Lung (tissue), 12 donors: ENCODE results near the gene FAM237A. TPM values are rescaled to one million over a fixed set of nuclear protein-coding genes. Genes with fewer than 3 reads are reported as not detected.

ENCODE experiments used
- ATAC-seq: fragments of 200-7000 bp; cut with Tn5 transposase; one replicate; pipeline ENCODE4 v1.9.1; 2020; ENCODE audit warnings: moderate number of reproducible peaks; ENCODE audit not compliant: insufficient read depth, low FRiP score
- DNase-seq, 3 donors: peaks; one replicate each; pipeline ENCODE4 v3.0.0-alpha.2; 2013 to 2017
- H3K27ac ChIP-seq, 2 donors: one replicate each; pipeline ENCODE4 v1.5.1; 2013; ENCODE audit warnings: mild to moderate bottlenecking in 2 of 2, moderate library complexity in 2 of 2, control low read depth in 1 of 2, inconsistent platforms in 1 of 2, low read depth in 1 of 2, low read length in 1 of 2
- H3K27me3 ChIP-seq, 3 donors: one replicate each; pipeline ENCODE4 v1.5.1; 2013; ENCODE audit warnings: low read length in 2 of 3; ENCODE audit not compliant: control insufficient read depth in 3 of 3, insufficient read depth in 3 of 3
- H3K36me3 ChIP-seq, 4 donors: one replicate each; pipeline ENCODE4 v1.5.1; 2013; ENCODE audit warnings: low read length in 4 of 4, mild to moderate bottlenecking in 1 of 4, moderate library complexity in 1 of 4; ENCODE audit not compliant: control insufficient read depth in 4 of 4, insufficient read depth in 4 of 4
- H3K4me1 ChIP-seq, 5 donors: one replicate each; pipeline ENCODE4 v1.5.1; 2013; ENCODE audit warnings: low read length in 5 of 5, mild to moderate bottlenecking in 2 of 5, moderate library complexity in 1 of 5; ENCODE audit not compliant: control insufficient read depth in 5 of 5, insufficient read depth in 5 of 5
- H3K4me3 ChIP-seq: one replicate; pipeline ENCODE4 v1.5.1; 2013; ENCODE audit warnings: mild to moderate bottlenecking, control low read depth, moderate library complexity
- H3K9ac ChIP-seq, 2 donors: one replicate each; pipeline ENCODE4 v1.5.1; 2013; ENCODE audit warnings: low read length in 2 of 2, control low read depth in 1 of 2; ENCODE audit not compliant: insufficient read depth in 1 of 2
- H3K9me3 ChIP-seq, 4 donors: one replicate each; pipeline ENCODE4 v1.5.1; 2013; ENCODE audit warnings: low read length in 3 of 4, mild to moderate bottlenecking in 1 of 4, moderate library complexity in 1 of 4; ENCODE audit not compliant: control insufficient read depth in 4 of 4, insufficient read depth in 3 of 4
- CTCF ChIP-seq: IDR thresholded peaks from 2 replicates; pipeline ENCODE4 v1.5.1; 2012; ENCODE audit warnings: mild to moderate bottlenecking; ENCODE audit errors: control extremely low read depth, extremely low read depth
- WGBS, 2 donors: extraction: QIAGEN DNeasy Blood & Tissue Kit; methylation state at CpG; one replicate each; pipeline ENCODE4 v1.1.7; 2013; 5-methylcytosine and 5-hydroxymethylcytosine counted together
- polyA plus RNA-seq, 2 donors: library from polyadenylated mRNA; stranded (reverse); fragments of 200-250 nt; gene quantifications; one replicate each; pipeline ENCODE4 v1.2.1, GENCODE V29; 2013
- total RNA-seq, 2 donors: library from RNA; depleted of rRNA in 1 of 2; stranded (reverse); fragments of >200 nt in 1 of 2; gene quantifications; one replicate each; pipeline ENCODE4 v1.2.1, GENCODE V29; 2014 to 2021
- donor health status: control.
- donor health status: control.
- donor health status: Bipolar disorder and iron deficiency.
- donor health status: healthy.
- donor health status: DM: yes; HTN: yes; CAD: no.

The FAM237A gene
- total and polyA plus RNA-seq, 4 donors = not detected

- no peak for ATAC-seq
- WGBS, 2 donors = 78 to 95% methylated on average over 3 of the region's 3 CpGs
- H3K4me1 ChIP-seq = no peaks in the 10 kb centered on the region
Measured at GRCh38 chr2:206698811-206699210, 56.5 kb downstream of the FAM237A start.

More at GRCh38 chr2:206698811-206699210, 56.5 kb downstream of the FAM237A start:
- H3K36me3 ChIP-seq = no peaks in the 10 kb centered on the region
- H3K27ac ChIP-seq = no peak overlapping the region
- H3K27me3 ChIP-seq = no peaks in the 10 kb centered on the region
- no peak for TF ChIP-seq CTCF
- no peak overlapping the region for H3K9ac ChIP-seq
- DNase-seq = no peak
- no peak overlapping the region for H3K4me3 ChIP-seq
- H3K9me3 ChIP-seq = peaks cover 0 to 2% (median 0%) of the 10 kb centered on the region in 4 donors

Other genes starting within 250 kb of the FAM237A start
- gene ADAM23, start 199.0 kb upstream of the FAM237A start, total RNA-seq = 1 to 10 TPM; 1.6 to 1.7 TPM
- gene ADAM23, start 199.0 kb upstream of the FAM237A start, polyA plus RNA-seq = under 1 TPM; 0.57 to 0.76 TPM
- not detected for gene DYTN, start 75.9 kb downstream of the FAM237A start, total RNA-seq
- under 1 TPM in 1 of 2 donors, not detected in 1; 0.07 TPM for gene DYTN, start 75.9 kb downstream of the FAM237A start, polyA plus RNA-seq
- 10 to 100 TPM; 10.9 to 15.0 TPM for gene MDH1B, start 122.8 kb downstream of the FAM237A start, total RNA-seq
- 1 to 10 TPM; 3.1 to 3.8 TPM for gene MDH1B, start 122.8 kb downstream of the FAM237A start, polyA plus RNA-seq
- 10 to 100 TPM; 22.0 to 41.4 TPM for gene FASTKD2, start 123.1 kb downstream of the FAM237A start, total RNA-seq
- 10 to 100 TPM in 1 of 2 donors, 1 to 10 TPM in 1; 9.8 to 18.5 TPM for gene FASTKD2, start 123.1 kb downstream of the FAM237A start, polyA plus RNA-seq